ENCODE results near the gene SPTBN1. TPM values are rescaled to one million over a fixed set of nuclear protein-coding genes. Genes with fewer than 3 reads are reported as not detected.
"Not testable (repeated sequence)": the region's sequence is repeated elsewhere in the genome, so short reads cannot be mapped to it uniquely, and the experiment has no call there.

The SPTBN1 gene
- total and polyA plus RNA-seq, 9 donors = 108 to 314 (median 232) TPM

- intact Hi-C loops (cut with DNase I) = no loop called here
- H3K27me3 ChIP-seq = no peaks in the 10 kb centered on the region
- no peaks in the 10 kb centered on the region for H3K36me3 ChIP-seq
- DNase-seq = no peak
- no peak overlapping the region for H3K4me3 ChIP-seq
- 28 to 56% (median 45%) methylated on average over 1 of the region's 1 CpG for WGBS, 3 donors
- H3K4me1 ChIP-seq (ENCODE audit: insufficient read depth) = peaks cover 7% of the 10 kb centered on the region
- no peak overlapping the region for H3K27ac ChIP-seq
- no peak for TF ChIP-seq POLR2A (IDR thresholded peaks at IDR 0.05)
- TF ChIP-seq, protein P1, sequence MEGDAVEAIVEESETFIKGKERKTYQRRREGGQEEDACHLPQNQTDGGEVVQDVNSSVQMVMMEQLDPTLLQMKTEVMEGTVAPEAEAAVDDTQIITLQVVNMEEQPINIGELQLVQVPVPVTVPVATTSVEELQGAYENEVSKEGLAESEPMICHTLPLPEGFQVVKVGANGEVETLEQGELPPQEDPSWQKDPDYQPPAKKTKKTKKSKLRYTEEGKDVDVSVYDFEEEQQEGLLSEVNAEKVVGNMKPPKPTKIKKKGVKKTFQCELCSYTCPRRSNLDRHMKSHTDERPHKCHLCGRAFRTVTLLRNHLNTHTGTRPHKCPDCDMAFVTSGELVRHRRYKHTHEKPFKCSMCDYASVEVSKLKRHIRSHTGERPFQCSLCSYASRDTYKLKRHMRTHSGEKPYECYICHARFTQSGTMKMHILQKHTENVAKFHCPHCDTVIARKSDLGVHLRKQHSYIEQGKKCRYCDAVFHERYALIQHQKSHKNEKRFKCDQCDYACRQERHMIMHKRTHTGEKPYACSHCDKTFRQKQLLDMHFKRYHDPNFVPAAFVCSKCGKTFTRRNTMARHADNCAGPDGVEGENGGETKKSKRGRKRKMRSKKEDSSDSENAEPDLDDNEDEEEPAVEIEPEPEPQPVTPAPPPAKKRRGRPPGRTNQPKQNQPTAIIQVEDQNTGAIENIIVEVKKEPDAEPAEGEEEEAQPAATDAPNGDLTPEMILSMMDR (IDR thresholded peaks at IDR 0.05) = no peak
- no peak for TF ChIP-seq EP300 (IDR thresholded peaks at IDR 0.05)
- no peaks in the 10 kb centered on the region for H3K9me3 ChIP-seq
Observed at GRCh38 chr2:54528311-54528955, 72.3 kb downstream of the SPTBN1 start.

GRCh38 chr2:54529518-54529917, 73.4 kb downstream of the SPTBN1 start:
- DNase-seq; H3K4me1 ChIP-seq (ENCODE audit: insufficient read depth); intact Hi-C loops (cut with DNase I); H3K36me3 ChIP-seq; H3K9me3 ChIP-seq; H3K27ac ChIP-seq; H3K4me3 ChIP-seq; H3K27me3 ChIP-seq: not testable (repeated sequence)
- 89 to 100% (median 98%) methylated on average over 1 of the region's 1 CpG for WGBS, 3 donors

DNA sequence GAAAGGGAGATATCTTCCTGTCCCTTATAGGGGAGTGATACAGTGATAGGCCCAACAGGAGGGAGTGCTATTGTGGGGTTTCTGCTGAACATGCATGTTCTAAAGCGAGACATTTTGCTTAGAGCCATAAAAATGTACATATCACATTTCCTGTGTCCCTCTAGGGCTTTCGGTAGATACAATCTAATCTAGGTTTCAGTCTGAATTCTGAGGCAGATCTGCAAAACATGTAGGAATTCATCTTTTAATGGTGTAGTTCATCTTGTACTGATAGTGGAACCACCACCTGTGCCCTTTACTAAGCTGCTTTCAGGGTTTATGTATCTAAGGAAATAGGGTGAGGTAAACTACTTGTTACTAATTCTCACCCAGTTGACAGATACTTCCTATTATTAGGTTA, 73.8 kb downstream of the SPTBN1 start:
- Histone ChIP-seq H3K9me3 (no peaks in the 10 kb centered on the region), H3K27me3 (no peaks in the 10 kb centered on the region), H3K4me3 (no peak overlapping the region), H3K36me3 (no peaks in the 10 kb centered on the region), H3K27ac (no peak overlapping the region), H3K4me1 (ENCODE audit: insufficient read depth) (peaks cover 7% of the 10 kb centered on the region)
- DNase-seq = no peak
- WGBS, 3 donors = 90 to 92% (median 91%) methylated on average over 2 of the region's 2 CpGs
- no peak for TF ChIP-seq POLR2A (IDR thresholded peaks at IDR 0.05)
- TF ChIP-seq EP300 (IDR thresholded peaks at IDR 0.05) = no peak
- TF ChIP-seq, protein P1 (IDR thresholded peaks at IDR 0.05) = no peak
- intact Hi-C loops (cut with DNase I) = loop anchor here in 1 of 4 donors (10.0 kb wide), 1 partner anchor 175 kb away; no protein-coding TSS in a partner anchor

DNA sequence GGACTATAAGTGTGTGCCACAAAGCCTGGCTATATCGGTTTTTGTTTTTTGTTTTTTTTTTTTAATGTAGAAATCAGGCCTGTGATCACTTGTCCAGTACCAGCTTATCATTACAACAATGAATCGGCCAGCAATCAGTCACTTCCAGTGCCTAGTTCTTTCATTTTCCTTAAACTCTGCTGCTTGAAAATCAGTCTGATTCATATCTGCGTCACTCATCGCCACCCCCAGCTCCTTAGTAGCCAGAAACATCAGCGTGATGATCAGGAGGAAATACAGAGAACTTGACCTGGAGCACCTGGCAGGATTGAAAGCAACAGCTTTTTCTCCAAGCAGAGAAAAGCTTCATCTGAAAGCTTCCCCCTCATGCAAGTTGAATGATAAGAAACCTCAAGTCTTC, 75.4 kb downstream of the SPTBN1 start:
- intact Hi-C loops (cut with DNase I) = loop anchor here in 1 of 4 donors (10.0 kb wide), 1 partner anchor 173 kb away; no protein-coding TSS in a partner anchor

GRCh38 chr2:54534221-54534620, 78.1 kb downstream of the SPTBN1 start:
- 87 to 90% (median 88%) methylated on average over 1 of the region's 1 CpG for WGBS, 3 donors
- Histone ChIP-seq H3K4me1 (ENCODE audit: insufficient read depth) (peaks cover 3% of the 10 kb centered on the region), H3K36me3 (no peaks in the 10 kb centered on the region), H3K4me3 (no peak overlapping the region), H3K27ac (no peak overlapping the region), H3K27me3 (no peaks in the 10 kb centered on the region), H3K9me3 (no peaks in the 10 kb centered on the region)
- TF ChIP-seq, protein P1 (IDR thresholded peaks at IDR 0.05) = no peak
- no peak for TF ChIP-seq POLR2A (IDR thresholded peaks at IDR 0.05)
- no peak for TF ChIP-seq EP300 (IDR thresholded peaks at IDR 0.05)
- intact Hi-C loops (cut with DNase I) = loop anchor here in 1 of 4 donors (10.0 kb wide), 1 partner anchor 171 kb away; no protein-coding TSS in a partner anchor
- no peak for DNase-seq

More for the DNA sequence above, 75.4 kb downstream of the SPTBN1 start:
- 64 to 79% (median 75%) methylated on average over 5 of the region's 5 CpGs for WGBS, 3 donors
- no peaks in the 10 kb centered on the region for H3K27me3 ChIP-seq
- no peak for DNase-seq
- TF ChIP-seq, protein P1 (IDR thresholded peaks at IDR 0.05) = no peak
- H3K9me3 ChIP-seq = no peaks in the 10 kb centered on the region
- no peak overlapping the region for H3K27ac ChIP-seq
- H3K4me1 ChIP-seq (ENCODE audit: insufficient read depth) = peaks cover 3% of the 10 kb centered on the region
- no peak overlapping the region for H3K4me3 ChIP-seq
- no peaks in the 10 kb centered on the region for H3K36me3 ChIP-seq

Measured in ovary (tissue), 9 donors.